CD4-positive, alpha-beta T cell (primary cell): ENCODE measurements around the gene COX5B. TPM values are rescaled to one million over a fixed set of nuclear protein-coding genes. Genes with fewer than 3 reads are reported as not detected.
"Not testable (repeated sequence)": the region's sequence is repeated elsewhere in the genome, so short reads cannot be mapped to it uniquely, and the experiment has no call there.

Source experiments
- ATAC-seq: fragments of 200-7000 bp; cut with Tn5 transposase; one replicate; pipeline ENCODE4 v1.10.0; 2022; ENCODE audit warnings: mild to moderate bottlenecking; ENCODE audit not compliant: poor library complexity
- CTCF ChIA-PET: fragments of 350-600 bp; sonication (Branson Sonifier 250); formaldehyde crosslinking; loops from one replicate; lab custom pipeline; 2021; ENCODE audit warnings: antibody characterized with exemption, inconsistent platforms; lab: Charles Lee
- POLR2A ChIA-PET: fragments of 350-600 bp; sonication (Branson Sonifier 250); formaldehyde crosslinking; loops from one replicate; lab custom pipeline; 2021; ENCODE audit warnings: antibody characterized with exemption, inconsistent platforms; lab: Charles Lee
- DNase-seq, 14 experiments: peaks; one replicate each; pipeline ENCODE4 v3.0.0-alpha.2; 2013 to 2020; ENCODE audit warnings: mixed read lengths in 2 of 14
- H3K27ac ChIP-seq, 2 donors: one replicate each; pipeline versions ENCODE4 v1.5.1 to v1.7.0; 2013; ENCODE audit warnings: low read length in 2 of 2, low read depth in 1 of 2, mild to moderate bottlenecking in 1 of 2
- H3K27me3 ChIP-seq, 2 experiments: 1 replicate in 1 of 2; 2 replicates in 1 of 2; pipeline versions ENCODE4 v1.6.1 to v1.7.0; 2013; ENCODE audit warnings: low read length in 2 of 2, control low read depth in 1 of 2, mild to moderate bottlenecking in 1 of 2, moderate library complexity in 1 of 2; ENCODE audit not compliant: insufficient read depth in 2 of 2, control insufficient read depth in 1 of 2
- H3K36me3 ChIP-seq: one replicate; pipeline ENCODE4 v1.6.1; 2013; ENCODE audit warnings: low read length, control low read depth; ENCODE audit not compliant: insufficient read depth
- H3K4me1 ChIP-seq: one replicate; pipeline ENCODE4 v1.6.1; 2013; ENCODE audit warnings: low read length, control low read depth; ENCODE audit not compliant: insufficient read depth
- H3K4me3 ChIP-seq: one replicate; pipeline ENCODE4 v1.5.1; 2013; ENCODE audit warnings: mild to moderate bottlenecking, low read length, moderate library complexity
- H3K9me3 ChIP-seq, 2 experiments: 1 replicate in 1 of 2; 2 replicates in 1 of 2; pipeline versions ENCODE4 v1.6.1 to v1.7.0; 2013; ENCODE audit warnings: low read length in 2 of 2, mild to moderate bottlenecking in 2 of 2, control low read depth in 1 of 2, moderate library complexity in 1 of 2; ENCODE audit not compliant: control insufficient read depth in 1 of 2, insufficient read depth in 1 of 2
- H3K27ac Mint-ChIP-seq: one replicate; pipeline ENCODE4 v1.8.0; 2020; ENCODE audit warnings: mixed read lengths
- H3K27me3 Mint-ChIP-seq: one replicate; pipeline ENCODE4 v1.8.0; 2021; ENCODE audit warnings: mixed read lengths
- H3K36me3 Mint-ChIP-seq: one replicate; pipeline ENCODE4 v1.8.0; 2021; ENCODE audit warnings: low read depth, mixed read lengths
- H3K4me1 Mint-ChIP-seq: one replicate; pipeline ENCODE4 v1.8.0; 2021; ENCODE audit warnings: low read depth, mixed read lengths
- H3K4me3 Mint-ChIP-seq: one replicate; pipeline ENCODE4 v1.8.0; 2020; ENCODE audit warnings: mild to moderate bottlenecking, mixed read lengths
- H3K9me3 Mint-ChIP-seq: one replicate; pipeline ENCODE4 v1.8.0; 2020; ENCODE audit warnings: mixed read lengths
- intact Hi-C, 2 experiments: fragments of 100-400 bp; cut with DNase I in 1 of 2; cut with micrococcal nuclease in 1 of 2; formaldehyde crosslinking; loops; one replicate each; pipeline versions ENCODE4 v1.15.1 to v1.9.0; 2023 to 2025; cut with DNase I, micrococcal nuclease
- total RNA-seq, 174 experiments: library from RNA in 2 of 174; stranded (reverse) in 2 of 174; gene quantifications; one replicate each; pipeline ENCODE4 v1.2.3 and lab custom pipeline; 2021 to 2026
- TF ChIP-seq, protein P1 (sequence below): fragments of 200-600 bp; IDR thresholded peaks from one replicate; pipeline ENCODE4 v1.8.0; 2022; ENCODE audit warnings: antibody characterized with exemption, mild to moderate bottlenecking

The COX5B gene
- total RNA-seq, 2 experiments from 2014 or later = 112 to 121 TPM

DNA sequence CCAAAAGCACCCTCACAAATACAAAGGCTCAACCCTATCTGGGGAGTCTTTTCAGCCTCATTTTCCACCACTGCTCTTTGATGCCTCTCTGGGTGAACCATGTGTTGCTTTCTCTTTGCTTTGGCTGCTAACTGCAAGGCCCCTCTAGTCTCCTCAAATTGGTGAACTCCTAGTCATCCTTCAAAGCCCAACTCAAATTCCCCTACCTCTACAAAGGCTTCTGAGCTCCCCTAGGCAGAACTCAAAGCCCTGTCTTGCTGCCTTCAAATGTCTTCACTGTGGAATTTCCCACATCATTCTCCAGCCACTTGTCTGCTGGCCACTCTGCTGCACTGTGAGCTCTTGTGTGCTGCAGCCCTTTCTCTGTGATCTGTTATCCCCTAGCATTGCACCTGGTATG, 22.9 kb upstream of the COX5B start:
- H3K27ac ChIP-seq, intact Hi-C loops, H3K36me3 Mint-ChIP-seq, H3K4me3 ChIP-seq, H3K27me3 Mint-ChIP-seq, CTCF ChIA-PET, DNase-seq, H3K27ac Mint-ChIP-seq, POLR2A ChIA-PET, H3K4me3 Mint-ChIP-seq, H3K4me1 ChIP-seq, H3K36me3 ChIP-seq, H3K27me3 ChIP-seq, ATAC-seq, H3K9me3 Mint-ChIP-seq, H3K9me3 ChIP-seq, H3K4me1 Mint-ChIP-seq: not testable (repeated sequence)

DNA sequence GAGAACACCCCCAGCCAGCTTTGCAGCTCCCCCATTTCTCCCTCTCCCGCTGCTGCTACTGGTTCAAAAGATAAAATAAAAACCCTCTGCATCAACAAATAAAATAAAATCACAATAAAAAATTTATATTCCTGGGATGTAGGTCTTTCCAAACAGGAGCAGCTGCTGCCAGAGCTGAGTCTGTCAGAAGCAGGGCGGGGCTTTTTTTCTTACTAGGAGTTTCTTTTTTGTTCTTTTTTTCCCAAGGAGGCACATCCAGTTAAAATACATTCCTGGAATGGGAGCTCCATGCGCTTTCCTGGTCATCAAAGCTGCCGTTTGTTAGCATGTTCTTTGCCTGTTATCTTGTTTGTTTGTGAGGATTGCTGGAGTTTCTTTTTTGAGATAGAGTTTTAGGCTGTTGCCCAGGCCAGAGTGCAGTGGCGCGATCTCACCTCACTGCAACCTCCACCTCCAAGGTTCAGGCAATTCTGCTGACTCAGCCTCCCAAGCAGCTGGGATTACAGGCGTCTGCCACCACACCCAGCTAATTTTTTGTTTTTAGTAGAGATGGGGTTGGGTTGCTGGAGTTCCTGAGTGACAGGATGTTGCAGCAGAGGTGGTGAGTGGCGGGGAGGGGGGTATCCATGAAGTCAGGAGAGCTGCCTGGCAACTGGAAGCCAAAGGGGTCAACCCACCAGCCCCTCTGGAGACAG, 20.4 kb upstream of the COX5B start:
- H3K9me3 ChIP-seq, DNase-seq, H3K4me1 Mint-ChIP-seq, H3K4me3 ChIP-seq, H3K4me3 Mint-ChIP-seq, POLR2A ChIA-PET, H3K27ac ChIP-seq, H3K9me3 Mint-ChIP-seq, CTCF ChIA-PET, H3K27me3 ChIP-seq, intact Hi-C loops, H3K4me1 ChIP-seq, H3K27ac Mint-ChIP-seq, ATAC-seq, H3K36me3 ChIP-seq, H3K27me3 Mint-ChIP-seq, H3K36me3 Mint-ChIP-seq: not testable (repeated sequence)

DNA sequence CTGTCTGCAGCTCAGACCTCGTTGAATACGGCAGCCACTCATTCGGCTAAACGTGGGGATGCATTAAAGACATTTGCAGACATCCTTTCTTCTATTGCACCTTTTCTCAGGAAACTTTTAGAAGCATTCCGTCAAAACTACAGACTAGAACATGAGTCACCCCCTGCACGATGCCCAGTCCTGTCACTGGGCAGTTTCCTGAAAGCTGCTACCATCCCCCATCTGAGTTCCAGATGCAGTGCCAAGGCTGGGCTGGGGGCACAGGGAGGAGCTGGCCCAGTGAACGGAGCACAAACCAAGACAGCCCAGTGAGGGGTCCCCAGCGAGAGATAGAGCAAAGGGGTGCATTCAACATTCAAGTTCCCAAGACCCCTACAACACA, 19.8 kb upstream of the COX5B start:
- DNase-seq = not testable (repeated sequence)

DNA sequence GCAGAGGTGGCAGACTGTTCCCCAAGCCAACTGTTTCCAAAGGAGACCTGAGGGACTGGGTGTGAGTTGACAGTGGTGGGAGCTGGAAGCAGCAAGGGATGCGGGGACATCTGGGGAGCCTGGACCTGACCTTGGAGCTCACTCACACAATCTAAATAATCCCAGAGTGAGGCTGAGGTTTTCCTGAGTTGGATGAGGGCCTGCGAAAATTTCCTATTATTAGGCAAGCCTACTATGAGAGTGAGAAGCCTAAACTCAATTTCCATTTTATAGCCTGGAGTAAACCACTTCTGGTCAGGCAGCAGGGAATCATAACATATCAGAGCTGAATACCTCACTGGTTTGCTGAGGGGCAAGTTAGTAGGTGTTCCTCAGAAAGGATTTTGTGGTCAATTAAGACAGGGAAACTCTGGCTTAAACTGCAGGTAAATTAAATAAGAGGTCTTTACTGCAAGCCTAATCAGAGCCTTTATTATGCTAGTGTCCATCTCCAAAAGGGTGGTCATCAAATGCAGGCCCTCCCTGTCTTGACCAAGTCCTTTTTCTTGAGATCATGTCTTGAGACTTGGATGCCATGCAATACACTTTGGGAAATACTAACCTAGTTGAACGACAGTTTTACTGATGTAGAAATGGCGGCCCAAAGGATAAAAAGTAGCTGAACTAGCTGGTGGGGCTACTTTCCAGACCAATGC, 1.7 kb upstream of the COX5B start:
- Mint-ChIP-seq H3K36me3 (peaks cover 34% of the 10 kb centered on the region), H3K9me3 (no peaks in the 10 kb centered on the region), H3K4me1 (peaks cover 31% of the 10 kb centered on the region), H3K27ac (no peak overlapping the region), H3K27me3 (peaks cover 9% of the 10 kb centered on the region), H3K4me3 (peak overlapping the region; percentile 38)
- peaks cover 18% of the 10 kb centered on the region for H3K4me1 ChIP-seq
- H3K9me3 ChIP-seq = no peaks in the 10 kb centered on the region
- POLR2A ChIA-PET = interaction anchor here (10.1 kb wide), 1 partner anchor 19 kb away, joined by 244 read pairs; the partner anchor contains the start of gene ACTR1B
- no peaks in the 10 kb centered on the region for H3K27me3 ChIP-seq
- DNase-seq = no peak
- no peak for ATAC-seq
- TF ChIP-seq, protein P1, sequence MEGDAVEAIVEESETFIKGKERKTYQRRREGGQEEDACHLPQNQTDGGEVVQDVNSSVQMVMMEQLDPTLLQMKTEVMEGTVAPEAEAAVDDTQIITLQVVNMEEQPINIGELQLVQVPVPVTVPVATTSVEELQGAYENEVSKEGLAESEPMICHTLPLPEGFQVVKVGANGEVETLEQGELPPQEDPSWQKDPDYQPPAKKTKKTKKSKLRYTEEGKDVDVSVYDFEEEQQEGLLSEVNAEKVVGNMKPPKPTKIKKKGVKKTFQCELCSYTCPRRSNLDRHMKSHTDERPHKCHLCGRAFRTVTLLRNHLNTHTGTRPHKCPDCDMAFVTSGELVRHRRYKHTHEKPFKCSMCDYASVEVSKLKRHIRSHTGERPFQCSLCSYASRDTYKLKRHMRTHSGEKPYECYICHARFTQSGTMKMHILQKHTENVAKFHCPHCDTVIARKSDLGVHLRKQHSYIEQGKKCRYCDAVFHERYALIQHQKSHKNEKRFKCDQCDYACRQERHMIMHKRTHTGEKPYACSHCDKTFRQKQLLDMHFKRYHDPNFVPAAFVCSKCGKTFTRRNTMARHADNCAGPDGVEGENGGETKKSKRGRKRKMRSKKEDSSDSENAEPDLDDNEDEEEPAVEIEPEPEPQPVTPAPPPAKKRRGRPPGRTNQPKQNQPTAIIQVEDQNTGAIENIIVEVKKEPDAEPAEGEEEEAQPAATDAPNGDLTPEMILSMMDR = no peak
- H3K4me3 ChIP-seq = no peak overlapping the region
- CTCF ChIA-PET = interaction anchor here (1.1 to 5.2 kb wide), 4 partner anchors 10 to 53 kb away, joined by 3 to 29 read pairs (median 6); partner anchors contain the start of gene ACTR1B
- intact Hi-C loops = loop anchor here in 1 of 2 experiments (10.0 kb wide), 5 partner anchors 49 to 1691 kb away; partner anchors contain the start of genes ARID5A, EIF5B and TXNDC9
- H3K27ac ChIP-seq = no peak overlapping the region
- peaks cover 22% of the 10 kb centered on the region for H3K36me3 ChIP-seq

More for the DNA sequence above, 19.8 kb upstream of the COX5B start:
- H3K27me3 ChIP-seq, intact Hi-C loops, H3K9me3 Mint-ChIP-seq, H3K4me1 Mint-ChIP-seq, H3K4me3 Mint-ChIP-seq, H3K4me3 ChIP-seq, H3K36me3 Mint-ChIP-seq, H3K27ac ChIP-seq, H3K27ac Mint-ChIP-seq, H3K4me1 ChIP-seq, CTCF ChIA-PET, ATAC-seq, H3K9me3 ChIP-seq, H3K36me3 ChIP-seq, H3K27me3 Mint-ChIP-seq: not testable (repeated sequence)
- POLR2A ChIA-PET = interaction anchor here (0.9 kb wide), 1 partner anchor 39 kb away, joined by 3 read pairs; no protein-coding TSS in a partner anchor
